PC-3 (cell line): ENCODE measurements around the gene DPP8.

Experiments used
- EZH2 ChIP-seq: fragments of 300-600 bp; sonication (generic); IDR thresholded peaks from one replicate; pipeline ENCODE4 v1.6.1; 2017; ENCODE audit warnings: antibody characterized with exemption, mild to moderate bottlenecking, low read length; ENCODE audit not compliant: unreplicated experiment
- TF ChIP-seq, protein P1 (sequence below): fragments of 300-600 bp; sonication (generic); conservative IDR thresholded peaks from 2 replicates; pipeline ENCODE4 v1.5.1; 2017; ENCODE audit warnings: antibody characterized with exemption, low read depth, mild to moderate bottlenecking, low read length

DNA sequence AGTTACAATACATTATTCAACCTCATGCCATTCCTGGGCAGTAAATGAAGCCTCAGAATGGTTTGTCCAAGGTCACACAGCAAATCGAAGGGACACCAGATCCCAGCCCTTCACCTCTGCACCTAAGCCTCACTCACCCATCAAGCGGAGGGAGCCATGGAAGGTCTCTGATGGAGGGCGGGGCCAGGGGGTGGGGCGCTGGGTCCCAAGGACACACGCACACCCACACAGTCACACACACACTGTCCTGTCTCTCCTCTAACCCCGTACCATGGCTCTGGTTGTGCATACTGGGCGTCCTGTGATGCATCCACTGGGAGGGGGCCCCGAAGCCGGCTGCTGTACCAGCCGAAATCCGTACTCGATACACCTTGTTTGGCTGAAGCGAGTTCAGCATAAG is 124.4 kb downstream of the DPP8 start:
- TF ChIP-seq, protein P1, sequence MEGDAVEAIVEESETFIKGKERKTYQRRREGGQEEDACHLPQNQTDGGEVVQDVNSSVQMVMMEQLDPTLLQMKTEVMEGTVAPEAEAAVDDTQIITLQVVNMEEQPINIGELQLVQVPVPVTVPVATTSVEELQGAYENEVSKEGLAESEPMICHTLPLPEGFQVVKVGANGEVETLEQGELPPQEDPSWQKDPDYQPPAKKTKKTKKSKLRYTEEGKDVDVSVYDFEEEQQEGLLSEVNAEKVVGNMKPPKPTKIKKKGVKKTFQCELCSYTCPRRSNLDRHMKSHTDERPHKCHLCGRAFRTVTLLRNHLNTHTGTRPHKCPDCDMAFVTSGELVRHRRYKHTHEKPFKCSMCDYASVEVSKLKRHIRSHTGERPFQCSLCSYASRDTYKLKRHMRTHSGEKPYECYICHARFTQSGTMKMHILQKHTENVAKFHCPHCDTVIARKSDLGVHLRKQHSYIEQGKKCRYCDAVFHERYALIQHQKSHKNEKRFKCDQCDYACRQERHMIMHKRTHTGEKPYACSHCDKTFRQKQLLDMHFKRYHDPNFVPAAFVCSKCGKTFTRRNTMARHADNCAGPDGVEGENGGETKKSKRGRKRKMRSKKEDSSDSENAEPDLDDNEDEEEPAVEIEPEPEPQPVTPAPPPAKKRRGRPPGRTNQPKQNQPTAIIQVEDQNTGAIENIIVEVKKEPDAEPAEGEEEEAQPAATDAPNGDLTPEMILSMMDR: no peak
- TF ChIP-seq EZH2: no peak
